Activated CD4-positive, alpha-beta T cell treated with anti-CD3 and anti-CD28 coated beads, Interleukin-2, amount 50 U/mL, for 24 hours (primary cell): ENCODE data around the gene PIAS4.
A peak's percentile ranks its signal among the peaks of the same experiment; 100 is the strongest.

Experiments used
- DNase-seq, 2 donors: peaks; one replicate each; pipeline ENCODE4 v3.0.0-alpha.2; 2020; ENCODE audit warnings: low read depth in 1 of 2, low spot score in 1 of 2

The PIAS4 gene

DNA sequence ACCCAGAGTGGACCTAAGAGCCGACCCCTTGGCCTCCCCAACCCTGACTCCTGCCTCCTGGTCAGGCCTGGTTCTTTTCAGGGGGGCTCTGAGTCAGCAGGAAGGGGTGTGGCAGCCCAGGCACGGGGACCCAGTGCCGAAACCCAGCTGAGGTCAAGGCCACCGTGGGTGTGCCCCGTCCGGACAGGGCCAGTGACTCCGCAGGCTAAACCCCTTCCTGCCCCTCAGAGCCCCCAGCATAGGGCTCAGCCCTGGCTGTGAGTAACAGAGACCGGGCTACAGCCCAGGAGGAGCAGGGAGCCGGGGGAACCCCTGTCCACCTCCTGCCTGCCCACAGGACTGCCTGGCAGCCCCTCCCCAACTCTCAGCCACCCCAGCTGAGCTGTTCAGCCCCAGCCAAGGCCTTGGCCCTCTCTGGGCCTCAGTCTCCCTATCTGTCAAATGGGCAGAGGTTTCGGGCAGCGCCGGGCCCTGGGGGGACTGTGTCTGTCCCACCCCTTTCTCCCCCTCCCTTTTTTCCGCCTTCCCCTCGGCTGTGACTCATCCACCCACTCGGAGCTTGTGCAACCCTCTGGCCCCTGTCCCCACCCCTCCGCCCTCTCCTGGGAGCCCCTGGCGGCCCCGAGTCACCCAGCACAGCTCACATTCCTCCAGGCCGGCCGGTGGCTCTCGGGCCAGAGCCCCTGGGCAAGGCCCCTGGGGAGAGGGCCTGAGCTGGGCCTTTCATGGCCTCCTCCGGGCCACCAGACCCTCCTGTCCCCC, 50.6 kb downstream of the PIAS4 start:
- DNase-seq = no peak

DNA sequence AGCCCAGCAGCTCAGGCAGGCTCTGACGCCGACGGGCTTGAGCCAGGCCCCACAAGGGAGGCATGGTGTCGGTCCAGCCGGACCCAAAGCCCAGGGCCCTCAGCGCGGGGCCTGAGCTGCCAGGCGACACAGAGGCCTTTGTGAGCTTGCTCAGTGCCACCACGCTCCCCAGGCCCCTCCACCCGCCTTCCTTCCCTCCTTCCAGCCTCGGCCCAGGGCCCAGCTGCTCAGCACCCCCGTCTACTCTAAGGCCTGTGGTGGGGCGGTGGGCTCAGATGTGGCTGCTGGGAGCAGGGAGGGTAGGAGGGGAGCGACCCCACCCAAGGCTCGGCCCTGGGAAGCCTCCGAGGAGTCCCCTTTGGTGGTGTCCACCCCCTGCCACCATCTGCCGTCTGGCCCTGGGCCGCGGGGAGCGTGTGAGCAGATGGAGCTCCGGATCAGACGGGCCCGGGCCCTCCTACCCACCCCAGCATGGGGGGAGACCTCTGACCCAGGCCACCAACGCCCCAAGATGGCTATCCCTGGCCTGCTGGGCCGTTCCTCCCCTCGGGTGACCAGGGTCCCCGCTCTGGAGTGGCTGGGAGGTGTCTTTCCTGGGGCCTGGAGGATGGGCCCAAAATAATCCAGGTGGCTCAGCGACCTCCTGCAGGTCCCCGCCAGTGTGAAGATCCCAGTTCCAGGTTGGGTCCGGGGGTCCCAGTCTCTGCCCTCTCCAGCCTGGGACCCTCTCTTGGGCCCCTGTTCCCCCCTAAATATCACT, 51.3 kb downstream of the PIAS4 start:
- DNase-seq = no peak

DNA sequence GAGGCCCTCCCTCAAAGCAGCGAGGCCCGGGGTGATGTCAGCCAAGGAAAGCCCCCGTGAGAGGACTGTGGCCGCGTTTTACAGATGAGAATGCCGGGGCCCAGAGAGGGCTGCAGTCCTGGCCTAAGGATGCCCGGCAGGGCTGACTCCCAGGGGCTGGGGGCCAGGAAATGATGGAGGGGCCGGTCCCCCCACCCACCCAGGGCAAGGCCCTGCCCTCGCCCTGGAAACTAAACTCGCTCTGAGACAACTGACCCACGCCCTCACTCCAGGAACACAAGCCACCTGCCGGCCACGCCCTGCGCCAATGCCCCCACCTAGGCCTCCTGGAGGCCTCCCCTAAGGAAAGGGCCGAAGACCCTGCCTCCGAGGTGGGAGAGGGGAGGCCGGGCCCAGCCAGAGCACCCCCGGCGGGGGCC, 51.9 kb downstream of the PIAS4 start:
- DNase-seq = no peak

DNA sequence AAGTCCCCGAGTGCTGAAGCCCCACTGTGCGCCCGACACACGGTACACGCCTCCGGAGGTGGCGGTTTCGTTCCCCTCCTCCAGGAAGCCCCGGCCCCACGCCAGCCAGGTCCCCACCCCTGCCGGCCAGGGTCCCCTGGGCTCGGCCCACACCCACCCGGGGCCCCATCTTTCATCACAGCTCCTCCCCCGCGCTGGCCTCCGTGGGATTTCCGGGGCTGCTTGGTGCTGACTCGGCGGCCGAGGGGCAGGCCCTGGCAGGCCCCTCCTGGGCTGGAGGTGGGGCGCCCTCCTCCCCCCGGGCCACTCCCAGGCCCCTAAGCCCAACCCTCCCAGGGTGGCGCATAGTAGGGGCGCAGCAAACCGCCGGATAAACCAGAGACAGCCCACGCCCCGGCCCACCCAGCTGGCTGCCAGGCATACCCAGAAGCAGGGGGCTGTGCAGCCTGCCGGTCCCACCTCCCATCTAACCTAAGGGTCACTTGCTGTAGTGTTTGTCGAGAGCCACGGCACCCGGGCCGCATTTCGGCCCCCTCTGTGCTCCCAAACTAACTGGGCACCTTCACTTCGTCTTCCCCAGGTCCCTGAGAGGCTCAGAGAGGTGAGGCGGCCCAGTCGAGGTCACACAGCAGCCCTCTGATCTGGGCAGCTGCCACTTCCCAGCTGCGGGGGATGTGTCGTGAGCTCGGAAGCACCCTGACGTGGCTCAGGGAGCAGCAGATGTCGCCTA, 52.5 kb downstream of the PIAS4 start:
- no peak for DNase-seq

DNA sequence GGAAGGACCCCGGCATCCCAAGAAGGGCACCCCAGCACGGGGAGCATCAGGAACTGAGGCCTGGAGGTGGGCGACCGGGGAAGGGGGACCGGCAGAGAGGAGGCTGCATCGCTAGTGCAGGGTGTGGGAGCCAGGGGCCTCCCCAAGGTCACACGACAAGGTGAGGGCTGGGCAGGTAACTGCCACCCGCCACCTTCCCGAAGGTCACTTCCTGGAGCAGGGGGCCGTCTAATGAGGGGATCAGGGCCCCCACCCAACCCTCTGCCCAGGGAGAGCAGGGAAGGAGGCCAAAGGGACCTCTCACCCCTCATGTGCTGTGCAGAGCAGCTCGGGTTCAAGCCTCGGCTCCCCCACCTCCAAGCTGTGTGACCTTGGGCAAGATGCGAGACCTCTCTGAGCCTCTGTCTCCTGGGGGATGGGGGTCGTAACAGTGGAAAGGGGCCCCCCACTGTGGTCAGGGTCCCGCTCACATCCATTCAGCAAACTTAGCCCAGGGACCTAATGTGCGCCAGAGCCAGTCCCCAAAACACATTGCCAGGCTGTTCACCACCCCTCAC, 53.2 kb downstream of the PIAS4 start:
- no peak for DNase-seq

DNA sequence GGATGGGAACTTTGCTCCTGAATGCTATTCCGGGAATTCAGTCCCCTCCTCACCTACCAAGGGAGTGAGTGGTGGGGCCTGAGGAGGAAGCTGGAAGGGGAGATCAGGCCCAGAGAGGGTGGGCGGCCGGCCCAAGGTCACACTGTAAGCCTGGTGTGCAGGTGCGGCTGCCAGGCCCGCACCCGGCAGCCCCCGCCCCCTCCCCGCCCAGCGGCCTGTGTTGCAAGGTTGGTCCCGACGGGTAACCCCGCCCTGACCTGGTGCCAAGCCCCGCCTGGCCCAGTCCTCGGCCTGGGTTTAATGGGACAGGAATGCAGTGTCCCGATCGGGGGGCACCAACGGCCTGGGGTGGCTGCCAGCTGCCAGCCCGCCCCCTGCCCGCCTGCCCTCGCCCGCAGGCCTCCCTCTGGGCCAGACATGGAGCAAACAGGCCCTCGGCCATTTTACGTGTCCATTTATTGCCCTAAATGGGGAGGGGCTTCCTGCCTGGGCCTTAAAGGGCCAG, 53.7 kb downstream of the PIAS4 start:
- DNase-seq = no peak

DNA sequence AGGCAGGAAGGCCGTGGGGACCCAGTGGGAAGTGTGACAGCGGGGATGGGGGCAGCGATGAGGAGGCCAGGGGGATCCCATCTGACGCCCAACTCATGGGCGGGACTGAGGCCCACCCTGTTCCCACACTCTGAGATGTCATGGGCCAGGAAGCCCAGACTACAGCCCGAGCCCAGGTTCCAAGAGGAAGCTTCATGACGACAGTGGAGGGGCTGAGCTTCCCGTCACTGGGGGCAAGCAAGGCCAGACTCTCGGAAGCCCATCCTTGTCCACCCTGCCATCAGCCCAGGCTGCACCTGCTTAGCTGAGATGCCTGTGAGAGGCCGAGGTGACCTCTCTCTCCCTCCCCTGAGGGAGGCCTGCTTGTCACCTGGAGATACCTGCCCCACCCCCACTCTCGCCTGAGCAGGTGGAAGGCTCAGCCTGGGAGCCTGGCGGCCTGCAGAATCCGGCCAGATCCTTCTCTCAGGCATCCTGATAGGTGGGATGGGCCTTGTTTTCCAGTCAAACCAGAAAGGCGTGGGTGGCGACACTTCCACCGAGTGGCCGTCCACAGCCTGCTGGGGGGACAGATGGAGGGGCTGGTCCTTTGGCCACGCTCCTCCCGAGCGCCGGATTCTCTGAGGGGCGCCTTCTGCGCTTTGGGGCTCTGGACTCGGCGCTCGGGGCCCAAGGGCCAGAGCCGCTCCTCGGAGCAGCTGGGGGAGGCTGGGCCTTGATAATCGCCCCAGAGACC, 54.3 kb downstream of the PIAS4 start:
- no peak for DNase-seq

DNA sequence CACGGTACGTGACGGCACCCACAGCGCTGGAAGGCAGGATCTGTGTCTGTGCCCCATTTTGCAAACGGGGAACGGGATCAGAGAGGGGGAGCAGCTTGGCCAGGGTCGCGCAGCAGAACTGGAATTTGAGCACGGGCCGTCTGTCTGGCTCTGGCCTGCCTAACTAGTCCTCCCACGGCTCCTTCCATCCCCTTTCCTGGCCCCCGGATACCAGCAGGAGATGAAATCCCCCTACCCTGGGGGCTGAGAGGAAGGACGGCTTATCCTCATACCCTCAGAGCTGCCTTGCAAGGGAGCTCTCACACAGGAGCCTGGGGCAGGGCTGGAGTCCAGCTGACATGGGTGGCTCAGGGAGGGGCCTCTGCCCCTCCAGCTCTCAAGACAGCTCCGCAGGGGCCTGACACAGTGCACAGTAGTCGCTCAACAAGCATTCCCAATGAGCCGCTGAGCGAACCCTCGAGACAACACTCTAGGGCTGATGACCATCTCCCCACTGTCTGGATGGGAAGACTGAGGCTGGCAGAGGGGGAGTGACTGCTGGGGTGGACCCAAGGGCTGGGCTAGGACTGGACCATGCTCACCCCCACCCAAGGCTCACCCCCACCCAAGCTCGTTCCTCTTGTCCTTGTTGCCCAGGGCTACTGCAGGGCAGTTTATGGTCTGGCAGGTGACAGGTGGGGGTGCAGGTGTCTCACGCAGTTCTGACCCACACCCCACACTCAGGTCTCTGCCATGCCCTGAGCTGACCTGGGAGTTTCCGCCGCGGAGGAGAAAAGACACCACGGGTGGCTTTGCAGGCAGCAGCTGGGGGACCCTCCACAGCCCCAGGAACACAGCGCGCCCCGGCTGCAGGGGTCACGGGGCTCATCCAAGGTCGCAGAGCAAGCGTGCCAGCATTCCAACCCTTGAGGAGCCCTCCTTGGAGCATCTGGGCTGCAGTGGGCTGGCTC, 55.2 kb downstream of the PIAS4 start:
- no peak for DNase-seq

DNA sequence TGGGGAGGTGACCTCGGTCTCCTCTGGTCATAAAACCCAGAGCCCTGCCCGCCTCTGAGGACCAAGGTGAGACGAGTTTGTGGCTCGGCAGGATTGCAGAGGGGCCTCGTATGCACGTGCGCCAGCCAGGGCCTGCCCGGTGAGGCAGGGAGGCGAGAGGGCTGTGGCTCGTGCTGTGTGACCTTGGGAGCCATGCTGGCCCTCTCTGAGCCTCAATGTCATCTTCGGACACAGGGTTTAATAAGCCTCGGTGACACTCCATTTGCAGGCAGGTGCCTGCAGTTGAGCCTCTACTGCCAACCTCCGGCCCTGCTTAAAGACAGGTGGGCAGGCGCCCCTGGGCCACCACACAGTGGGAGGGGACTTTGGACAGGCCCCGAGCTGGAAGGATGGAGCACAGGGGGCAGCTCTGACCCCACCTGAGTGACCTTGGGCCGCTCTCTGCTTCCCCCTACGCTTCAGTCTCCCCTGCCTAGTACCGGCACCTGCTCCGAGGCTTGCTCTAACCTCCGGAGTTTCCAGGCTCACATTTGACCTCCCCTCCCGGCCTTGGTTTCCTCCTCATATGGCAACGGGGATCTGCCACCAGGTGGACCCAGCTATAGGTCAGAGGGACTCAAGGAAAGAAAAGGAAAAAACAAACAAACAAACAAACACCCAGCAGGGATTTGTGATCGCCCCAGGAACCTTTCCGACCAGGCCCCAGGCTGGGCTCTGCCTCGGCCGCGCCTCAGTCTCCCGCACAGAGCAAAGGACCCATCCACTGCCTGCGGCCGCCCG, 56.0 kb downstream of the PIAS4 start:
- no peak for DNase-seq

DNA sequence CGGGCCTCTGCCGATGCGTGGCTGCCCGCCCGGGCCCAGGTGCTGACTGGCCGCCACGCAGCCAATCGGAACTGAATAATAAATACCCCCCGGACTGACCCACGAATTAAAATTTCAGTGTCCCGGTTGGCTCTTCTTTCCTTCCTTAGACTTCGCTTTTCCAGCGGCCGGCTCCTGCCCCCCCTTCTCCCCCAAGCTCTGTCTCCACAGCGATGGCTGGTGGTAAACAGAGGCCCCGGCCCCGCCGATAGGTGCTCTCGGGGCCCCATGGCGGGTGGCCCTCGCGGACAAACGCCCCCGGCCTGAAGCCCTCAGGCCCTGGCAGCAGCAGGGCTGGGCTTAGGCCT, 56.6 kb downstream of the PIAS4 start:
- DNase-seq = no peak

DNA sequence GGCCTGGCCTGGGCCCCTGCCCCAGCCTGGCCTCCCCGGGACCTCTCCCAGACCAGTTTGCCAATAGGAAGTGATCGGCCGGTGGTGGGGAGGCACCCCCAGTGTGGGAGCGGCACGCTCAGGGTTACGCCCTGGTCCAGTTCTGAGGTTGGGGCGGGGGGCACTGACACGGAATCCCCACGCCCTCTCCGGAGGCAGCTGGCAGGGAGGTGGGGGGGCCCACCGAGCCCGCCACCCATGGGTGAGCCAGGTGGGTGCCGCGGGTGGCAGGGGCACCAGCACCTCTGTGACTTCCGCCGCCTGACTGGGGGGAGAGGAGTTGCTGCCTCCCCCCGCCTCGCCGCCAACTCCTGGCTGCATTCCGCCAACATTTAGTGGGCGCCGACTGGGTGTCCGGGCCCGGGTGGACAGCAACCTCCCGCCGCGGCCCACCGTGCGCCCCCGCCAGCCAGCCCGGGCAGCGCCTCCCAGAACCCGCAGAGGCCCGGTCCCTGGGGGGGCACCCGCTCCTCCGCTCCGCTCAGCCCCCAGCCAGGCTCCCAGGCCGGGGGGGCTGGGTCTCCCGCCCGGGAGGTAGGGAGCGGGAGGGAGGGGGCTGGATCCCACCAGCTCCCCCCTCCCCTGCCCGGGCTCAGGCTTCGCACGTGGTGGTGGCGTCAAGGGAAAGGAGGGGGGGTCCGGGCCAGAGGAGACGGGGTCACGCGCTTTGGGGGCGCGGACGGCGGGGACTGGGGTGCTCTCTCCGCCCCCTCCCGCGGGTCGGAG, 57.1 kb downstream of the PIAS4 start:
- no peak for DNase-seq

DNA sequence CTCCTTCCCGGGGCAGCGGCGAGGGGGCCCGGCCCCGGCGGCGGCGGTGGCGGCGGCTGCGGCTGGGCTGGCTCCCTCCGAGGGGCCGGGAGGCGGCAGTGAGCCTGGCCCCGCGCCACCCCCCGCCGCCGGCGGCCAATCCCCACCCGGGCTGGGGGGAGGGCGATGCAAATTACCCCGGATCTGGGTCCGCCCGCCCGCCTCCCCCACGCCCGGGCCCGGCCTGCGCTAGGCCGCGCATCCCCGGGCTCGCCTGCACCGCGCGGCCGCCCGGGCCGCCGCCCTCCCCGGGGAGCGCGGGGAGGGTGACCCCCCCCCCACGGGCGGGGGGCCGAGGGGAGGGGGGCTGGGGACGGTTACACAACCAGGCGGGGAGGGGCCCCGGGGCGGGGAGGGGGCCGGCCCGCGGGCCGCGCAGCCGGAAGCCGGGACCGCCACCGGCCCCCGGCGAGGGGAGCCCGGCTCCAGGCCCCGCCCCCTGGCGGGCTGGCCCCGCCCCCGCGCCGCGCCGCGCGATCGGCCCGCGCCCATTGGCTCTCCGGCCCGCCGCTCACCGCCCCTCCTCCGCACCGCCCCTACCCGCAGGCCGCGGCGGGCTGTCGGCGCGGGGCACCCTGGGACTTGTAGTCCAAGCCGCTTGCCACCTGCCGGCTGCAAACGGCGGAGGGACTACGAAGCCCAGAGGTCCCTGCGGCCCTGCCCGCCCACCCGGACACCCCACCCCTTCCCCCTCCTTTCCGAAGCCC, 58.1 kb downstream of the PIAS4 start:
- peak; percentile 92 to 94 for DNase-seq

DNA sequence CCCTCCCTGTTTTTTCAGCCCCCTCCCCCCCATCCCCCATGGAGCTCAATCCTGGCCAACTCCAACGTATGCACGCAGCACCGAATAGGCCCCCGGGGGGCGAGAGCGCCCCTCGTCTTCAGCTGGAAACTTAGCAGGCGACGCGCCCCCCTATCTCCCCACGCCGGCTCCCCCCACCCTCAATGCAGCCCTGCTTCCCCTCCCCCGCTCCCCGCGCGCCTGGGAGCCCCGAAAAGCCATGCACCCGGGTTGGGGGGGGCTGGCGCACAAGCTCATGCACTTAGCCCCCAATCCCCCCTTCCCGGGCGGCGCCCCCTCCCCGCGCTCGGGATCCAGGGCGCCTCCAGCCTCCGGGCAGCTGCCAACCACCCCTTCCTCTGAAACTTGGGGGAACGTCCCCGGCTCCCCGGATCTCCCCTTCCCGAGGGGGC, 58.7 kb downstream of the PIAS4 start:
- DNase-seq = no peak

DNA sequence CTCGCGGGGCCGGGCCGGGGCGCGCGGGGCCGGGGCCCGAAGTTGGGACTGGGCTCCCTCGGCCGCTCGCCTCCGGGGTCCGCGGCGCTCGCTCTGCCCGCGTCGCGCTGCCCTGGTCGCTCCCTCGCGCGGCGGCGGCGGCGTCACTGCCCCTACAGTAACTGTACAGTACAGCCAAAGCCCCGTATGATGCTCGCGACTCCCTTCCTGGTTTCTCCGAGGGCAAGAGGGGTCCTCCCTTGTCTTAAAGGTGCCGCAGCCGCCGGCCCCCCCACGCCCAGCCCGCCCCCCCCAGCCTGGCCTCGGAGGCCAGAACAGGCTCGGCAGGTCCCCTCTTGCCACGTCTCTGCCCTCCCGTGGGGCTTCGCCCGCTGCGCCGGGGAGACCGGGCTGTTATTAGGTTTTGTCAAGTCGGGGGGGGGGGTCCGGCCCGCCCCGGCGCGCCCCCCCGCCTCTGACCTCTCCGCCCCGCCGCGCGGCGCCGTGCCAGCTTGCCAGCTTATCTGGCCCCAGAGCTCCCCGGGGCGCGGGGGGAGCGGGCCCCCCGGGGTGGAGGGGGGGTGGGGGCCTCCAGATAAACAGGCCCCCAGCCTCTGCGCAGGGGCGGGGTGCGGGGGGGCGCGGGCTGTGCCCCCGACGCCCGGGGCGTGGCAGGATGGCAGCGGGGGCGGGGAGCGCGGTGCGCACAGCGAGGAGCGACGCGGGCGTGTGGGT, 59.3 kb downstream of the PIAS4 start, which contains the start of gene ZBTB7A:
ZBTB7A (minus strand) TSS at position 218 of the 714 bp plus-strand sequence. CDS start 11,667 bp downstream, outside the sequence.
- peak; percentile 49 to 51 for DNase-seq

DNA sequence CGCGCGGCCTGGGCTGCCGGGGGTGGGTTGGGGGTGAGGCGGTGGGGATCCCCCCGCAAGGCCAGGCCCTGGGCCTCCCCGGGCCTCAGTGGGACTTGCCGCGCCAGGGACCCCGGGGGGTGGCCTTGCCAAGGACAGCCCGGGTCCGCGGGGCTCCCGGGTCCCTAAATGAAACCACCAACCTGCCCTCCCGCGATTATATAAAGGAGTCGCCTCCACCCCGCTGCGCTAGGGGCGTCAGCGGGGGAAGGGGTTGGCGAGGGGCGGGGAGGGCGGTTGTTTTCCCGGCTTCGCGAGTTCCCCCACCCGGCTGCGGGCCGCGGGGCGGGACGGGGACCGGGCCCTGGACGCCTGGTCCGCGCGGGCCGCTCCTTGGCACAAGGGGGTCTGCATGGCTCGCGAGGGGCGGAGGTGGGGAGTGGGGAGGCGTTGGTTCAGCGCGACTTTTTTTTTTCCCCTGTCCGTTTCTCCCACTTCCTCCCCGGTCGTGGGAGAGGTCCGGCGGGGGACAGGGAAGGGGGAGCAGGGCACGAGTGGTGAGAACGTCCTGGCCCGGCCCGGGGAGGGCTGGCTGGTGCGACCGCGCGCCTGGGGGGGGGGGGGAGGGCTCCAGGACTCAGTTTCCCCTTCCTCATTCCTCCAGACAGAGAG, 60.0 kb downstream of the PIAS4 start:
- DNase-seq = no peak
